ENCODE measurements around the gene MEAF6. TPM values are rescaled to one million over a fixed set of nuclear protein-coding genes. Genes with fewer than 3 reads are reported as not detected.

MEAF6 gene
- total RNA-seq, 1 donor from 2014 or later: 12.3 TPM

- TF ChIP-seq CTCF (IDR thresholded peaks at IDR 0.05): no peak
- Histone ChIP-seq H3K4me1 (peaks cover 0 to 11% of the 10 kb centered on the region in 2 donors), H3K36me3 (no peaks in the 10 kb centered on the region), H3K27ac (no peak overlapping the region), H3K9me3 (no peaks in the 10 kb centered on the region), H3K4me3 (no peak overlapping the region), H3K27me3 (no peaks in the 10 kb centered on the region)
- DNase-seq (ENCODE audit: low spot score in 2 of 2): no peak
- intact Hi-C loops (cut with DNase I): loop anchor here (5.0 to 10.0 kb wide), 3 partner anchors 87 to 456 kb away; partner anchors contain the start of genes CDCA8, UTP11 and ZC3H12A
Observed at GRCh38 chr1:37559080-37559479, 44.5 kb upstream of the MEAF6 start.

- peaks cover 1 to 11% of the 10 kb centered on the region in 2 donors for H3K4me1 ChIP-seq
- no peak overlapping the region for H3K4me3 ChIP-seq
- H3K27ac ChIP-seq: no peak overlapping the region
- H3K36me3 ChIP-seq: no peaks in the 10 kb centered on the region
- DNase-seq (ENCODE audit: low spot score in 2 of 2): no peak
- TF ChIP-seq CTCF (IDR thresholded peaks at IDR 0.05): no peak
- no peaks in the 10 kb centered on the region for H3K9me3 ChIP-seq
- no peaks in the 10 kb centered on the region for H3K27me3 ChIP-seq
- intact Hi-C loops (cut with DNase I): loop anchor here (5.0 to 10.0 kb wide), 3 partner anchors 86 to 456 kb away; partner anchors contain the start of genes CDCA8, UTP11 and ZC3H12A
Observed at GRCh38 chr1:37558411-37558810, 43.8 kb upstream of the MEAF6 start.

GRCh38 chr1:37557402-37557801, 42.8 kb upstream of the MEAF6 start:
- H3K9me3 ChIP-seq: no peaks in the 10 kb centered on the region

GRCh38 chr1:37556712-37557196, 42.2 kb upstream of the MEAF6 start, which contains the start of gene DNALI1:
DNALI1 (plus strand) TSS chr1:37556940; CDS start chr1:37556995, 55 bp downstream.
- H3K27ac ChIP-seq: peak within 1 kb of the TSS; percentile 60 to 68
- no peaks in the 10 kb centered on the region for H3K9me3 ChIP-seq
- peak within 1 kb of the TSS; percentile 46 to 59 for H3K4me3 ChIP-seq
- intact Hi-C loops (cut with DNase I): loop anchor here (2.0 to 10.0 kb wide), 4 partner anchors 42 to 458 kb away; partner anchors contain the start of genes CDCA8, MEAF6, UTP11 and ZC3H12A
- peaks cover 3 to 5% of the 10 kb centered on the region in 2 donors for H3K36me3 ChIP-seq
- H3K4me1 ChIP-seq: peaks cover 12 to 24% of the 10 kb centered on the region in 2 donors
- TF ChIP-seq CTCF (IDR thresholded peaks at IDR 0.05): no peak
- no peaks in the 10 kb centered on the region for H3K27me3 ChIP-seq
- DNase-seq (ENCODE audit: low spot score in 2 of 2): peak; percentile 16 to 93

More at GRCh38 chr1:37557402-37557801, 42.8 kb upstream of the MEAF6 start:
- DNase-seq (ENCODE audit: low spot score in 2 of 2): no peak
- H3K27me3 ChIP-seq: no peaks in the 10 kb centered on the region
- peak overlapping the region; percentile 46 to 59 for H3K4me3 ChIP-seq
- H3K4me1 ChIP-seq: peaks cover 12 to 21% of the 10 kb centered on the region in 2 donors
- intact Hi-C loops (cut with DNase I): loop anchor here (2.0 to 10.0 kb wide), 4 partner anchors 43 to 457 kb away; partner anchors contain the start of genes CDCA8, MEAF6, UTP11 and ZC3H12A
- no peak for TF ChIP-seq CTCF (IDR thresholded peaks at IDR 0.05)
- no peaks in the 10 kb centered on the region for H3K36me3 ChIP-seq
- H3K27ac ChIP-seq: peak overlapping the region; percentile 60 to 68

GRCh38 chr1:37553927-37554808, 39.6 kb upstream of the MEAF6 start, which contains the start of gene SNIP1:
SNIP1 (minus strand) TSS chr1:37554293; CDS start chr1:37554229, 64 bp downstream.
- no peaks in the 10 kb centered on the region for H3K27me3 ChIP-seq
- intact Hi-C loops (cut with DNase I): loop anchor here (1.0 to 10.0 kb wide), 3 partner anchors 42 to 1157 kb away; partner anchors contain the start of genes LSM10 and UTP11
- peaks cover 12 to 24% of the 10 kb centered on the region in 2 donors for H3K4me1 ChIP-seq
- H3K4me3 ChIP-seq: peak within 1 kb of the TSS; percentile 90 to 94
- DNase-seq (ENCODE audit: low spot score in 2 of 2): peak; percentile 68 to 96
- peaks cover 10 to 27% of the 10 kb centered on the region in 2 donors for H3K36me3 ChIP-seq
- H3K27ac ChIP-seq: peak within 1 kb of the TSS; percentile 87 to 90
- H3K9me3 ChIP-seq: no peaks in the 10 kb centered on the region
- no peak for TF ChIP-seq CTCF (IDR thresholded peaks at IDR 0.05)
